Epithelial cell of umbilical artery (primary cell): ENCODE measurements around the gene ST6GALNAC1. TPM values are rescaled to one million over a fixed set of nuclear protein-coding genes. Genes with fewer than 3 reads are reported as not detected.

ENCODE experiments used
- total RNA-seq: library from RNA; depleted of rRNA; stranded (reverse); fragments of >200 nt; gene quantifications from 2 replicates; pipeline ENCODE4 v1.2.3, GENCODE V29; 2014

Gene ST6GALNAC1, protein sequence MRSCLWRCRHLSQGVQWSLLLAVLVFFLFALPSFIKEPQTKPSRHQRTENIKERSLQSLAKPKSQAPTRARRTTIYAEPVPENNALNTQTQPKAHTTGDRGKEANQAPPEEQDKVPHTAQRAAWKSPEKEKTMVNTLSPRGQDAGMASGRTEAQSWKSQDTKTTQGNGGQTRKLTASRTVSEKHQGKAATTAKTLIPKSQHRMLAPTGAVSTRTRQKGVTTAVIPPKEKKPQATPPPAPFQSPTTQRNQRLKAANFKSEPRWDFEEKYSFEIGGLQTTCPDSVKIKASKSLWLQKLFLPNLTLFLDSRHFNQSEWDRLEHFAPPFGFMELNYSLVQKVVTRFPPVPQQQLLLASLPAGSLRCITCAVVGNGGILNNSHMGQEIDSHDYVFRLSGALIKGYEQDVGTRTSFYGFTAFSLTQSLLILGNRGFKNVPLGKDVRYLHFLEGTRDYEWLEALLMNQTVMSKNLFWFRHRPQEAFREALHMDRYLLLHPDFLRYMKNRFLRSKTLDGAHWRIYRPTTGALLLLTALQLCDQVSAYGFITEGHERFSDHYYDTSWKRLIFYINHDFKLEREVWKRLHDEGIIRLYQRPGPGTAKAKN
- total RNA-seq = not detected in 2 replicates

DNA sequence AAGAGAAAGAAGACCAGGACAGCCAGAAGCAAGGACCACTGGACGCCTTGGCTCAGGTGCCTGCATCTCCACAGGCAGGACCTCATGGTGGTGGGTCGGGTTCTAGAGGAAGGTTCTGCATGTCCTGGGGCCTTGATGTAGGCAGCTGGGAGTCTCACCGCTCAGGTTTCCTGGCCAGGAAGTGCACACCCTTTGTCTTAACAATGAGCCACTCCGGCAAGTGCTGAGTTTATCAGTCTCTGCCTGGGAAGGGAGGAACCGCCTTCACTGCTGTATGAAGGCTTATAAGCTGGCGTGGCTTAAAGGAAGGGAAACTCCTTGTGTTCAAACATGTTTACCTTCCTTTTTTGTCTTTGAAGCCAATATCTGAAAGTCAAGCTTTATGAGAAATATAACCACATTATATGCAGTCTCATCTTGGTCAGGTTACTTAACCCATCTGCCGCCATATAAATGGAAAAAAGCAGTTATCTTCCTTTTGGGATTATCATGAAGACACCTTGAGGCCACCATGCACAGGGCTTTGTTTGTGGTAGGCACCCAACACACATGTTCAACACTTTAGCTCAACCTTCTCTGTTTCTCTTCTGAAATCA lies at the start of gene ST6GALNAC1:
Gene ST6GALNAC1, minus strand, starts transcription at position 205 of the 596 bp plus-strand sequence. Its CDS starts 119 bp downstream, at position 86.

DNA sequence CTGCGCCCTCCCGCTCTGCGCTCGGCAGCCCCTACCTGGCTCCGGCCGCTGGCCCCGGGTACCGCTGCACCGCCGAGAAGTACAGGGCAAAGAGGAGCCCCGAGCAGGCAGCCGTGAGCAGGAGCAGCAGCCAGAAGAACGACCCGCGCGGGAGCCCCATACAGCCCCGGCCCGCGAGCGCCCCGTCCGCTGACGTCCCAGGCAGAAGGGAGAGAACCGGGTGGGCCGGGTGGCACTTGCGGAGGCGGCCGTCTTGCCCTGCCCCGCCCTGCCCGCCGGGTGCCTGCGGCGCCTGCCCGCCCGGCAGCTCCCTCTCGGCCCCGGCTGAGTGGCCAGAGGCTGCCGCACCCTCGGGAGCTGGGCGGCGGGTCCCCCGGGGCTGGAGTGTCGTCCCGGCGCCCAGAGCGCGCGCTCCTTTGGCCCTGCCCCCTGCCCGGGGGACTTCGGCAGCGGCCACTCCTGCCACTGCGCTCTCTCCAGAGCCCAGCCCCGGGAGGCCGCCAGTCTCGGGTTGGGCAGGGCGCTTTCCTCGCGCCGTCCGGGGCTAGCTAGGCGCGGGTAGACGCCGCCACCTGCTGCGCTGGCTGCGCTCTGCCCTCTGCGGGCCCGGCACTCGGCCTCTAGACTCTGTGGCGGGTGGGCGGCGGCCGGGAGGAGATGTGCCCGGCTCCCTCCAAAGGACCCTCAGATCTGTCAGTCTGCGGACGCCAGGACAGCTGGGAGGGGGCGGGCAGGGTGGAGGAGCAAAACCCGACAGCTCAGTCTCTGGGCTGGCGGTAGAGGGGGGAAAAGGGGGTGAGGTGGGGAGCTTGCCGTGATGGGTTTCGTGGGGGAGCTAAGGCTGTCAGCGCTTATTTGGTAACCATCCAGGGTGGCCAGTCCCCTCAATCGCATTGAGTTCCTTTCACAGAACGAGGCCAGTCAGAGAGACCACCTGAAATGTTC lies 57.6 kb downstream of the ST6GALNAC1 start, which contains the start of gene ST6GALNAC2:
Gene ST6GALNAC2, minus strand, starts transcription at position 212 of the 945 bp plus-strand sequence. Its CDS starts 52 bp downstream, at position 160.

Other genes starting within 250 kb of the ST6GALNAC1 start
- 13.7 and 18.5 TPM in 2 replicates for gene UBE2O, start 190.6 kb downstream of the ST6GALNAC1 start, total RNA-seq
- not detected in 2 replicates for gene AANAT, start 176.2 kb downstream of the ST6GALNAC1 start, total RNA-seq
- 8.1 and 18.1 TPM in 2 replicates for gene RHBDF2, start 142.3 kb downstream of the ST6GALNAC1 start, total RNA-seq
- 0.32 and 0.46 TPM in 2 replicates for gene CYGB, start 106.0 kb downstream of the ST6GALNAC1 start, total RNA-seq
- not detected in 2 replicates for gene PRCD, start 103.7 kb downstream of the ST6GALNAC1 start, total RNA-seq
- 0.65 and 1.1 TPM in 2 replicates for gene ST6GALNAC2, start 57.9 kb downstream of the ST6GALNAC1 start, total RNA-seq
- 63.3 and 114 TPM in 2 replicates for gene MXRA7, start 67.2 kb upstream of the ST6GALNAC1 start, total RNA-seq
- gene JMJD6, start 82.8 kb upstream of the ST6GALNAC1 start, total RNA-seq = 22.4 and 22.9 TPM in 2 replicates
- gene METTL23, start 83.1 kb upstream of the ST6GALNAC1 start, total RNA-seq = 22.4 and 24.0 TPM in 2 replicates
- 189 and 281 TPM in 2 replicates for gene SRSF2, start 93.6 kb upstream of the ST6GALNAC1 start, total RNA-seq
- gene MFSD11, start 94.4 kb upstream of the ST6GALNAC1 start, total RNA-seq = 22.1 and 28.9 TPM in 2 replicates
- 0.91 and 0.97 TPM in 2 replicates for gene MGAT5B, start 224.6 kb upstream of the ST6GALNAC1 start, total RNA-seq